Measurements from ENCODE around the gene GXYLT2.

The GXYLT2 gene

GRCh38 chr3:72846166-72846565 lies 41.7 kb upstream of the GXYLT2 start:
- ATAC-seq (ENCODE audit: insufficient read depth, low read depth) (no peak), DNase-seq (no peak)
- Histone ChIP-seq H2AFZ (ENCODE audit: low read depth, low read length) (no peak overlapping the region), H3K27me3 (ENCODE audit: insufficient read depth, low read length, poor library complexity) (no peaks in the 10 kb centered on the region), H3K27ac (ENCODE audit: low read length) (peak overlapping the region; percentile 92), H3K4me2 (ENCODE audit: insufficient read depth, low read length) (peak overlapping the region; percentile 81), H4K20me1 (ENCODE audit: insufficient read depth, low read length) (peaks cover 14% of the 10 kb centered on the region; the same call in 1 of the 2 replicates), H3K36me3 (ENCODE audit: insufficient read depth, low read length) (peaks cover 26% of the 10 kb centered on the region), H3K4me1 (ENCODE audit: insufficient read depth, low read length) (peaks cover 61% of the 10 kb centered on the region), H3K9me3 (ENCODE audit: insufficient read depth, low read length, severe bottlenecking) (no peaks in the 10 kb centered on the region), H3K4me3 (ENCODE audit: low read depth in 1 of 2, low read length in 2 of 2) (peak overlapping the region; percentile 64 to 75; a peak in 3 of 4 replicates), H3K79me2 (ENCODE audit: insufficient read depth, low read length) (peaks cover 72% of the 10 kb centered on the region), H3K9ac (ENCODE audit: low read depth, low read length) (peak overlapping the region; percentile 61)
- TF ChIP-seq CTCF (IDR thresholded peaks at IDR 0.05; ENCODE audit: borderline replicate concordance, extremely low read depth, low read length, poor library complexity, severe bottlenecking) (no peak), EZH2 (IDR thresholded peaks at IDR 0.05; ENCODE audit: borderline replicate concordance, low read depth, low read length, severe bottlenecking) (no peak)

- ATAC-seq (ENCODE audit: insufficient read depth, low read depth) (no peak), DNase-seq (no peak)
- Histone ChIP-seq H3K27me3 (ENCODE audit: insufficient read depth, low read length, poor library complexity) (no peaks in the 10 kb centered on the region), H3K27ac (ENCODE audit: low read length) (peak overlapping the region; percentile 92), H3K4me1 (ENCODE audit: insufficient read depth, low read length) (peaks cover 71% of the 10 kb centered on the region), H2AFZ (ENCODE audit: low read depth, low read length) (peak overlapping the region; percentile 77), H3K4me3 (ENCODE audit: low read depth in 1 of 2, low read length in 2 of 2) (peak overlapping the region; percentile 64 to 75; a peak in 3 of 4 replicates), H4K20me1 (ENCODE audit: insufficient read depth, low read length) (peaks cover 14% of the 10 kb centered on the region; the same call in 1 of the 2 replicates), H3K9ac (ENCODE audit: low read depth, low read length) (peak overlapping the region; percentile 61), H3K79me2 (ENCODE audit: insufficient read depth, low read length) (peaks cover 61% of the 10 kb centered on the region), H3K9me3 (ENCODE audit: insufficient read depth, low read length, severe bottlenecking) (no peaks in the 10 kb centered on the region), H3K4me2 (ENCODE audit: insufficient read depth, low read length) (peak overlapping the region; percentile 81), H3K36me3 (ENCODE audit: insufficient read depth, low read length) (peaks cover 15% of the 10 kb centered on the region)
- no peak for TF ChIP-seq CTCF (IDR thresholded peaks at IDR 0.05; ENCODE audit: borderline replicate concordance, extremely low read depth, low read length, poor library complexity, severe bottlenecking)
Measured at GRCh38 chr3:72847282-72847681, 40.6 kb upstream of the GXYLT2 start.

GRCh38 chr3:72847751-72848702 lies 39.8 kb upstream of the GXYLT2 start, which contains the start of gene SHQ1:
Gene SHQ1 (minus strand): TSS chr3:72848445. CDS start chr3:72848340, 105 bp downstream.
- peak within 1 kb of the TSS; percentile 77 for H2AFZ ChIP-seq (ENCODE audit: low read depth, low read length)
- ATAC-seq (ENCODE audit: insufficient read depth, low read depth) (peak; percentile 76), DNase-seq (peak; percentile 98)
- peak within 1 kb of the TSS; percentile 92 for H3K27ac ChIP-seq (ENCODE audit: low read length)
- H3K79me2 ChIP-seq (ENCODE audit: insufficient read depth, low read length), result peaks cover 55% of the 10 kb centered on the region
- peak within 1 kb of the TSS; percentile 81 for H3K4me2 ChIP-seq (ENCODE audit: insufficient read depth, low read length)
- peaks cover 11% of the 10 kb centered on the region for H3K36me3 ChIP-seq (ENCODE audit: insufficient read depth, low read length)
- peaks cover 72% of the 10 kb centered on the region for H3K4me1 ChIP-seq (ENCODE audit: insufficient read depth, low read length)
- H4K20me1 ChIP-seq (ENCODE audit: insufficient read depth, low read length), result peaks cover 14% of the 10 kb centered on the region; the same call in 1 of the 2 replicates
- TF ChIP-seq CTCF (IDR thresholded peaks at IDR 0.05; ENCODE audit: borderline replicate concordance, extremely low read depth, low read length, poor library complexity, severe bottlenecking), result no peak
- no peak for TF ChIP-seq EZH2 (IDR thresholded peaks at IDR 0.05; ENCODE audit: borderline replicate concordance, low read depth, low read length, severe bottlenecking)
- H3K4me3 ChIP-seq (ENCODE audit: low read depth in 1 of 2, low read length in 2 of 2), result peak within 1 kb of the TSS; percentile 64 to 75
- peak within 1 kb of the TSS; percentile 61 for H3K9ac ChIP-seq (ENCODE audit: low read depth, low read length)
- H3K27me3 ChIP-seq (ENCODE audit: insufficient read depth, low read length, poor library complexity), result no peaks in the 10 kb centered on the region
- no peaks in the 10 kb centered on the region for H3K9me3 ChIP-seq (ENCODE audit: insufficient read depth, low read length, severe bottlenecking)

Measured in DND-41 (cell line).